Tibial nerve (tissue), 4 donors: ENCODE data around the gene EFHD1.

ENCODE experiments used
- CTCF ChIP-seq, 5 experiments: fragments of 200-600 bp in 3 of 5; fragments of 450-650 bp in 2 of 5; sonication (generic) in 3 of 5; IDR thresholded peaks; one replicate each; pipeline ENCODE4 v1.5.1; 2016 to 2019; ENCODE audit warnings: antibody characterized with exemption in 5 of 5, mild to moderate bottlenecking in 3 of 5, moderate library complexity in 2 of 5
- EP300 ChIP-seq, 2 donors: sonication (generic); formaldehyde crosslinking; IDR thresholded peaks; one replicate each; pipeline ENCODE4 v1.6.1; 2017; ENCODE audit warnings: antibody characterized with exemption in 2 of 2, mild to moderate bottlenecking in 1 of 2

DNA sequence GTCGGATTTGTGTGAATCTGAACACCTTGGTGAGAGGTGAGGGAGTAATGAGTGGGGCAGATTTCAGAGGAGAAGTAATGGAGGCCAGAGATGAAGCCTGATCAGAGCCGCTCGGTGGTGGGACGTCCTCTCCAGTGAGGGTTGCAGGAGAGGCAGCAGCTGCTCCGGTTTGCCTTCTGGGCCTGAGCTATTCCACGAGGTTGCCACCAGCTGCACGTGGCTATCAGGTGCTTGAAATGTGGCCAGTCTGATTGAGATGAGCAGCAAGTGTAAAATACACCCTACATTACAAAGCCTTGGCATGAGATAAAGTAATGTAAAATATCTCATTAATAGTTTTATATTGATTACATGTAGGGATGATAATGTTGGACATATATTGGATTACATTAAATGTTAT lies 10.8 kb upstream of the EFHD1 start:
- no peak for TF ChIP-seq EP300 (IDR thresholded peaks at IDR 0.05)
- TF ChIP-seq CTCF (IDR thresholded peaks at IDR 0.05): no peak
